NCI-H1092 (cell line): ENCODE measurements around the gene LMBR1L.

Experiments
- DNase-seq: peaks from one replicate; lab custom pipeline; 2025; lab: John Stamatoyannopoulos, UW

Gene LMBR1L

DNA sequence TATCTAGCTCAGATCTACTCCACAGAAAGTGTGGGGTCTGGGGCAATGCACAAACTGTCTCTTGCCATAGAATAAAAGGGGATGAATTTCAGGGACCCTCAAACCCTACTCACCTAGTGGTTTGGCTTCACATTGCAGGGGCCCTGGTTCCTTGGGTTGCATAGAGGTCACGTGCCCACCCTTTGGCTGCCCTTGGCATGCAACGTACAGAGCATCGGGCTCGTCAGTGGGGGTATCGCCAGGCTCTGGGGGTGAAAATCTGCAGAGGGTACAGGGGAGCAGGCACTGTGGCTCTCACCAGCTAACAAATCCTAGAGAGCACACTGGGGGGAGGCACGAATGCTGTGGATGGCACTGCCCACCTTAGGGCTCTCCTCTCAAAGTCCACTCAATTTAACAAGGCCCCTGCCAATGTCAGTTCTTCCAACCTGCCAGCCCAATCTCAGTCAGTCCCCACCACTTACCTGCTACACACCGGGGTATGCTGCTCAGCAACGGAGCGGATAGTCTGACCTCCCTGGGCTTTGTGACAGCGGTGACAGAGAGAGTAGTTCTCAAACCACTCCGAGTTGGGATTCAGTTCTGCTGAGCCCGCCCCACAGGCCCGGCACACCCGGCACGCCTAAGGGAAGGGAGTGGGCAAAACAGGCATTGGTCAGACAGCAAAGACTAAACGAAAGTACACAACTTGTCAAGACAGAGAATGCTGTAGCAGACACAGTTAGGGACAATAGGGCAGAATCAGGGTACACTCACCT lies 58.0 kb downstream of the LMBR1L start:
- no peak for DNase-seq

DNA sequence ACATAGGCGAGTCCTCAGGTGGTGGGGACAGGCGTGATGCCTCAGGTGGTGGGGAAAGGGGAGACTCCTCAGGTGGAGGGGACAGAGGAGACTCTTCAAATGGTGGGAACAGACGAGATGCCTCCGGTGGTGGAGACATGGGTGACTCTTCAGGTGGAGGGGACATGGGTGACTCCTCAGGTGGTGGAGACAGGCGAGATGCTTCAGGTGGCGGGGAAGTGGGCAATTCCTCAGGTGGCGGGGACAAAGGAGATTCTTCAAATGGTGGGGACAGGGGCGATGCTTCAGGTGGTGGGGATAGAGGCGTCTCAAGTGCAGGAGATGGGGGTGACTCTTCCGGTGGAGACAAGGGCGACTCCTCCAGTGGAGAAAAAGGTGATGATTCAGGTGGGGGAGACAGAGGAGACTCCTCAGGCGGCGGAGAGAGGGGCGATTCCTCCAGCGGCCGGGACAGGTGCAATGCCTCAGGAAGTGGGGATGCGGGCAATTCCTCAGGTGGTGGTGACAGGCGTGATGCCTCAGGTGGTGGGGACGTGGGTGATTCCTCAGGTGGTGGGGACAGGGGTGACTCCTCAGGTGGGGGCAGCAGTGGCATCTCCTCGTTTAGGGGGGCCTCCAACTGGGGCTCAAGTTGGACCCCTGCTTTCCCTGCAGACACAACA lies 58.7 kb downstream of the LMBR1L start:
- DNase-seq, result no peak

DNA sequence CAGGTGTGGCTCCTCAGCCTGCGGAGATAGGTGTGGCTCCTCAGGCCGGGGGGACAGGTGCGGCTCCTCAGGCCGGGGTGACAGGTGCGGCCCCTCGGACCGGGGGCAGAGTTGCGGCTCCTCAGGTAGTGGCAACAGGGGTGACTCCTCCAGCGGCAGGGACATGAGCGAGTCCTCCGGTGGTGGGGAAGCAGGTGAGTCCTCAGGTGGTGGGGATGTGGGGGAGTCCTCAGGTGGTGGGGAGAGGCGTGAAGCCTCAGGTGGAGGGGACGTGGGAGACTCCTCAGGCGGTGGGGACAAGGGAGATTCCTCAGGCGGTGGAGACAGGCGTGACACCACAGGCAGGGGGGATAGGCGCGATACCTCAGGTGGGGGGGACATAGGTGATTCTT lies 59.3 kb downstream of the LMBR1L start:
- no peak for DNase-seq

DNA sequence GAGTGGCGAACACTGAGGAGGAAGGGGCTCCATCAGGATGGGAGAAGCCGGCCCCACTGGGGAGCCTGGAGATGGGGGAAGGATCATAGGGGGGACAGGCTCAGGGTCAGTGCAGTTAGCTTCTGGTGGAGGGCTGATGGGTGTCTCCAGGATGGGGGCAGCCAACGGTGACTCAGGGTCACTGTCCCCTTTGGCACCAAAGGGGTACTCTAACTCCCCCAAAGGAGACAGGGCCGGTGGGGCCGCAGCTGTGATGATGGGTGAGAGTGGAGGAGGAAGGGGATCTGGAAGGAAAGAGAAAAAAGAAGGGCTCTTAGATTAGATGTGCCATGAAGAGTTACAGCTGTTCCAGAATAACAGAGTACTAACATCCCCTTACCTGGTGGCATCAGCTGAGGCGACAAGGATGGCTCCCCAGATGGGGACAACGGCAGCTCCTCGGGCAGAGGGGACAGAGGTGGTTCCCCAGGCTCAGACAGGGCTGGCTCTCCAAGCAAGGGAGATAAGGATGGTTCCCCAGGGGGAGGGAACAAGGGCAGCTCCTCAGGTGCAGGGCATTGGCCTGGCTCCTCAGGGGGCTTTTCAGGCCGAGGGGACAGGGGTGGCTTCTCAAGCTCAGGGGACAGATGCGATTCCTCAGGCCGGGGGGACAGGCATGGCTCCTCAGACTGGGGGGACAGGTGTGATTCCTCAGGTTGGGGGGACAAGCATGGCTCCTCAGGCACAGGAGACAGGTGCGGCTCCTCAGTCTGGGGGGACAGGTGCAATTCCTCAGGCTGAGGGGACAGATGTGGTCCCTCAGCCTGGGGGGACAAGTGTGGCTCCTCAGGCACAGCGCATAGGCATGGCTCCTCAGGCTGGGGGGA lies 59.9 kb downstream of the LMBR1L start:
- DNase-seq, result no peak

DNA sequence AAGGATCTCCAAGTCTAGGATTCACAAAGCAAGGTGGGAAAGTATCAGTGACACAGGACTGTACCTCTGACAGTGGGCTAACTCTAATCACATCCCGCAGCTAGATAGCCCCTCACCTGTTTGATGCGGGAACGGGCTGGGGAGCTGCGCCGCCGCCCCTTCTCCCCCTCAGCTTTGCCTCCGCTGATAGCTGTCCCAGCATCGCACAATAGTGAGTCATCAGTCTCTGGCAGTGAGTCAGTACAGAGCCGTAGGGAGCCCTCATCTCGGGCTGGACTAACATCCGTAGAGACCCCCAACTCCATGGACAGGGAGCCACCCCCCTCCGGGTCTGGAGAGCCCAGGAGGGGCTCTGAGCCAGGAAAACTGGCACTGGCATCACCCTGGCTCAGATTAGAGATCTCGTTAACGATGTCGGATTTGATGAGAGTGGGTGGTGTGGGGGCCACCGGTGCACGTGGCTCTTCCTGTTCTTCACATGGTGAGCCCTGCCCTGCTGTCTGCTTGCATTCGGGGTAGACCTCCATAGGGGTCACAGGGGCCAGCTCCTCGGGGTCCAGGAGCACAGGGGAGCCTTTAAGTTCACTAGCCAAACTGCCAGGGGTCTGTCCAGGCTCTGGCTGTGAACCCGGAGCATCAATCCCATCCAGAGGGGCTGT lies 61.0 kb downstream of the LMBR1L start:
- DNase-seq, result no peak

DNA sequence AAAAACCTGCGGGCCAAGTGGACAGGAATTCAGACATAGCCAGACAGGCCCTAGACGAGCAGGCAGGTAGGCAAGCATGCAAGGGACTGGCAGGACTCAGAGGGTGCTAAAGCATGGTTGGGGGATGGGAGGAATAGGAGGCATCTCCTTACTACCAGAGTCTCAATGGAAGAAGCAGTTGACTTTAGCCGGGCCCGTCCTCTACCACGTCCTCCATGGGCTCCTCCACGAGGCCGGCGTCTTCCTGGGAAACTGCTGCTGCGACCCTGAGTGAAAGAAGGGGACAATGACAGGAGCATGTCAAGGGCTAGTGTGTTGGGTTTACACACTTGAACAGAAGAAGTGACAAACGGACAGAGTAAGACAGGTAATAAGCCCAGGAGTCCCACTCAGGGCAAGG lies 61.7 kb downstream of the LMBR1L start:
- no peak for DNase-seq
